WERI-Rb-1 (cell line): ENCODE data around the gene GDF7.

ENCODE experiments used
- DNase-seq: peaks from one replicate; pipeline ENCODE4 v3.0.0-alpha.2; 2020
- H3K27ac ChIP-seq: fragments of 250-450 bp; sonication (Bioruptor Pico); 2 replicates; pipeline ENCODE4 v1.5.1; 2020; ENCODE audit warnings: mild to moderate bottlenecking, moderate library complexity
- H3K27me3 ChIP-seq: fragments of 250-450 bp; sonication (Bioruptor Pico); 2 replicates; pipeline ENCODE4 v1.5.1; 2021; ENCODE audit warnings: mild to moderate bottlenecking, low read depth, moderate library complexity; ENCODE audit not compliant: insufficient read depth, severe bottlenecking
- H3K36me3 ChIP-seq: fragments of 250-450 bp; sonication (Bioruptor Pico); 2 replicates; pipeline ENCODE4 v1.5.1; 2020; ENCODE audit warnings: mild to moderate bottlenecking, moderate library complexity
- H3K4me3 ChIP-seq: 2 replicates; pipeline ENCODE4 v1.5.1; 2011; ENCODE audit warnings: low read depth, mild to moderate bottlenecking, control low read depth, low read length
- H3K9me3 ChIP-seq: fragments of 250-450 bp; sonication (Bioruptor Pico); 2 replicates; pipeline ENCODE4 v1.5.1; 2021; ENCODE audit warnings: mild to moderate bottlenecking, moderate library complexity; ENCODE audit not compliant: severe bottlenecking
- CTCF ChIP-seq: IDR thresholded peaks from 2 replicates; pipeline ENCODE4 v1.5.1; 2011; ENCODE audit warnings: low read depth, mild to moderate bottlenecking, control low read depth, inconsistent platforms, low read length

GDF7 gene

GRCh38 chr2:20678086-20678395, 11.1 kb downstream of the GDF7 start:
- no peak overlapping the region for H3K4me3 ChIP-seq
- H3K27ac ChIP-seq = no peak overlapping the region
- no peaks in the 10 kb centered on the region for H3K27me3 ChIP-seq
- no peak for TF ChIP-seq CTCF
- H3K9me3 ChIP-seq = no peaks in the 10 kb centered on the region
- no peaks in the 10 kb centered on the region for H3K36me3 ChIP-seq
- no peak for DNase-seq

GRCh38 chr2:20678780-20679179, 11.8 kb downstream of the GDF7 start:
- H3K4me3 ChIP-seq = no peak overlapping the region
- no peak for DNase-seq
- H3K9me3 ChIP-seq = no peaks in the 10 kb centered on the region
- no peaks in the 10 kb centered on the region for H3K27me3 ChIP-seq
- no peaks in the 10 kb centered on the region for H3K36me3 ChIP-seq
- TF ChIP-seq CTCF = no peak
- H3K27ac ChIP-seq = no peak overlapping the region

GRCh38 chr2:20680744-20681375, 13.9 kb downstream of the GDF7 start:
- Histone ChIP-seq H3K36me3 (no peaks in the 10 kb centered on the region), H3K27me3 (no peaks in the 10 kb centered on the region), H3K27ac (no peak overlapping the region), H3K9me3 (no peaks in the 10 kb centered on the region), H3K4me3 (no peak overlapping the region)
- TF ChIP-seq CTCF = no peak
- no peak for DNase-seq

- no peaks in the 10 kb centered on the region for H3K27me3 ChIP-seq
- peaks cover 5% of the 10 kb centered on the region; the same call in 1 of the 2 replicates for H3K36me3 ChIP-seq
- DNase-seq = peak; percentile 53
- peak; percentile 80 for TF ChIP-seq CTCF
- H3K4me3 ChIP-seq = no peak overlapping the region
- H3K27ac ChIP-seq = no peak overlapping the region
- H3K9me3 ChIP-seq = no peaks in the 10 kb centered on the region
Observed at GRCh38 chr2:20682167-20682920, 15.4 kb downstream of the GDF7 start.

GRCh38 chr2:20684581-20685063, 17.7 kb downstream of the GDF7 start:
- H3K4me3 ChIP-seq = no peak overlapping the region
- peaks cover 2% of the 10 kb centered on the region for H3K9me3 ChIP-seq
- DNase-seq = no peak
- no peak overlapping the region for H3K27ac ChIP-seq
- H3K27me3 ChIP-seq = no peaks in the 10 kb centered on the region
- TF ChIP-seq CTCF = no peak
- peaks cover 5% of the 10 kb centered on the region; the same call in 1 of the 2 replicates for H3K36me3 ChIP-seq
